Uterus (tissue), 4 donors: ENCODE results near the gene EDEM3. TPM values are rescaled to one million over a fixed set of nuclear protein-coding genes. Genes with fewer than 3 reads are reported as not detected.

ENCODE experiments used
- DNase-seq, 2 donors: peaks; one replicate each; pipeline ENCODE4 v3.0.0-alpha.2; 2019 to 2020
- H3K27ac ChIP-seq, 2 donors: fragments of 200-600 bp; sonication (generic); 1 replicate in 1 of 2; 2 replicates in 1 of 2; pipeline ENCODE4 v1.5.1; 2016 to 2018
- H3K27me3 ChIP-seq, 2 donors: fragments of 200-600 bp; sonication (generic); one replicate each; pipeline ENCODE4 v1.5.1; 2018 to 2019; ENCODE audit warnings: control low read depth in 1 of 2
- H3K36me3 ChIP-seq, 2 donors: fragments of 200-600 bp; sonication (generic); one replicate each; pipeline ENCODE4 v1.5.1; 2019; ENCODE audit warnings: control low read depth in 1 of 2
- H3K4me1 ChIP-seq, 2 donors: fragments of 200-600 bp; sonication (generic); one replicate each; pipeline ENCODE4 v1.5.1; 2018 to 2019; ENCODE audit warnings: control low read depth in 1 of 2
- H3K4me3 ChIP-seq, 2 donors: fragments of 200-600 bp; sonication (generic); 1 replicate in 1 of 2; 2 replicates in 1 of 2; pipeline ENCODE4 v1.5.1; 2018 to 2019; ENCODE audit warnings: mild to moderate bottlenecking in 1 of 2
- H3K9me3 ChIP-seq, 2 donors: fragments of 200-600 bp; sonication (generic); one replicate each; pipeline ENCODE4 v1.5.1; 2019; ENCODE audit warnings: control low read depth in 1 of 2
- CTCF ChIP-seq, 4 experiments: fragments of 200-600 bp in 2 of 4; fragments of 450-650 bp in 2 of 4; sonication (generic) in 2 of 4; IDR thresholded peaks; one replicate each; pipeline ENCODE4 v1.5.1; 2016 to 2019; ENCODE audit warnings: antibody characterized with exemption in 4 of 4, mild to moderate bottlenecking in 2 of 4, moderate library complexity in 1 of 4
- POLR2A ChIP-seq, 2 donors: fragments of 450-650 bp; IDR thresholded peaks; one replicate each; pipeline ENCODE4 v1.6.1; 2016; ENCODE audit warnings: antibody characterized with exemption in 2 of 2, mild to moderate bottlenecking in 1 of 2, moderate library complexity in 1 of 2
- intact Hi-C: fragments of 100-400 bp; cut with DNase I; formaldehyde crosslinking; loops from one replicate; pipeline ENCODE4 v1.15.1; 2023; ENCODE audit warnings: low total_unique reads
- total RNA-seq, 4 donors: library from RNA; depleted of rRNA in 3 of 4; stranded (reverse); fragments of >200 nt in 3 of 4; gene quantifications; one replicate each; pipeline versions ENCODE4 v1.1.0 to v1.2.4, GENCODE V29; 2014 to 2023
- donor health status: DM: yes; HTN: yes; CAD: no.

EDEM3 gene
- total RNA-seq, 4 donors from 2014 or later = 12.8 to 64.7 (median 35.6) TPM

- DNase-seq = no peak
- intact Hi-C loops = no loop called here
- TF ChIP-seq CTCF (IDR thresholded peaks at IDR 0.05) (no peak), POLR2A (IDR thresholded peaks at IDR 0.05) (no peak)
- Histone ChIP-seq H3K4me3 (no peak overlapping the region), H3K27me3 (no peaks in the 10 kb centered on the region), H3K4me1 (peaks cover 0 to 4% of the 10 kb centered on the region in 2 donors), H3K27ac (no peak overlapping the region), H3K9me3 (no peaks in the 10 kb centered on the region), H3K36me3 (no peaks in the 10 kb centered on the region)
Measured at GRCh38 chr1:184748740-184749139, 5.9 kb downstream of the EDEM3 start.

DNA sequence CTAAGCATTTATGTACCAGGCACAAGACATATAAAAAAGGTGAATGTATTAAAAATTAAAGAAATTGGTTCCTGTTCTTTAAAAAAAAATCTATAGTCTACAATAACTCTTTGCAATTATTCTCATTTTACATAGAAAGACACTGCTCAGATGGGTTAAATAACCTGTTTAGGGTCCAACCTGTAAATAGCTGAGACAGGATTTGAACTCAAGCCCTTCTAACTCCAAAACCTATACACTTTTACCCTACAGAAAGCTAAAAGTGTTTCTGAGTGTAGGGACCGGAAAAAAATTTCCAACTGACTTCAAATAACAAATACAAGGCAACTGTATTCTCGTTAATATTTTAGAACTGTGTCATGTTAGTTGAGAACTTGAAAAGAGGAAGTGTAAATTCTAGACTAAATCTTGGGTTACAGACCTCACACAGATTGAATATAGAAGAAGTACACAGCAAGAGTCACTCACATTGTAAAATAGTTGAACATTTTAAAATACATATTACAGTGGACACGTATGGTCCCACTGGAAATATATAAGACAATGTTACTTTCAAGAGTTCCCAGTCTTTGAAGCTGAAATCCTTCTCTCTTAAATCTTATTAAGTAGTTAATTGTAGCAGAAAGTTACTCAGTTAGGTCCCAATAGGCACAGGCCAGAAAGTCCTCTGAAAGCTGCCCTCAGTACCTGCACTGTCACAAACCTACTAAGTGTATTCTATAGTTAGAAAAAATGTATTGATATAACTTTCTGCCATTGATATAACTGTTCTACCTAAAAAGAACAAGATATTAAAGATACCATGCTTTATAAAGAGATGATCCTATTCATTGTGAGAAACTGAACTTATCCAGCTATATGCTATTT, 7.3 kb downstream of the EDEM3 start:
- Histone ChIP-seq H3K9me3 (no peaks in the 10 kb centered on the region), H3K36me3 (no peaks in the 10 kb centered on the region), H3K27ac (no peak overlapping the region), H3K27me3 (no peaks in the 10 kb centered on the region), H3K4me3 (no peak overlapping the region), H3K4me1 (peaks cover 0 to 4% of the 10 kb centered on the region in 2 donors)
- DNase-seq = no peak
- no peak for TF ChIP-seq CTCF (IDR thresholded peaks at IDR 0.05)
- no peak for TF ChIP-seq POLR2A (IDR thresholded peaks at IDR 0.05)
- intact Hi-C loops = no loop called here

DNA sequence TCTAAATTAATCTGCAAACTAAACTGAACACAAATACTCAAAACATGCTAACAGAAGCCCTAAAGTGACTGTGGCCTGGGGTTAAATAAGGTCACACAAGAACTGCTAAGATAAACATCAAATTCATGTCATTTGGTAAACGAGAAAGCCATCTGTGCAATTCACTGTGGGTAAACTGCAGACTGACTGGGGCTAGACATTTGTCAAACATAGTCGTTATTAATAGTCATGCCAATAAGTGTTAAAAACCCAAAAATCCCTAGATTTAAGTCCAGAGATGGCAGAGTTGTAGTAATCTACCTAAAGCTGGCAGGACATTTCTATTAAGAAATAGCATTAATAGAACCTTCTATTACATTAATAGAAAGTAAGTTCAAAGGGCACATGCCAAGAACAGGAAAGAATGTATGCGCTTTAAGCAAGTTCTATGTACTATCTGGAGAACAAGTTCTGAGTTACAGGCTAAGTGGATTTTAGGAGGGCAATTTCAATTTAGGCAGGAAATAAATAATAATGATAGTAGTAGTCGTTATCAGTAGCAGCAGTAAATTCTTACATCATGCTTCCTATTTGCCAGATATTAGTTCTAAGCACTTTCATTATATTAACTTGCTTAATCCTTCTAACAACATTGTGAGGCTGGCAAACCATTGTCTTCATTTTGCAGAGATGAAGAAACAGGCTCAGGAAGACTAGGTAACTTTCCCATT, 8.6 kb downstream of the EDEM3 start:
- peaks cover 0 to 4% of the 10 kb centered on the region in 2 donors for H3K4me1 ChIP-seq
- intact Hi-C loops = no loop called here
- TF ChIP-seq POLR2A (IDR thresholded peaks at IDR 0.05) (no peak), CTCF (IDR thresholded peaks at IDR 0.05) (no peak)
- no peak for DNase-seq
- H3K9me3 ChIP-seq = no peaks in the 10 kb centered on the region
- no peak overlapping the region for H3K4me3 ChIP-seq
- H3K27me3 ChIP-seq = no peaks in the 10 kb centered on the region
- no peak overlapping the region for H3K27ac ChIP-seq
- H3K36me3 ChIP-seq = no peaks in the 10 kb centered on the region

DNA sequence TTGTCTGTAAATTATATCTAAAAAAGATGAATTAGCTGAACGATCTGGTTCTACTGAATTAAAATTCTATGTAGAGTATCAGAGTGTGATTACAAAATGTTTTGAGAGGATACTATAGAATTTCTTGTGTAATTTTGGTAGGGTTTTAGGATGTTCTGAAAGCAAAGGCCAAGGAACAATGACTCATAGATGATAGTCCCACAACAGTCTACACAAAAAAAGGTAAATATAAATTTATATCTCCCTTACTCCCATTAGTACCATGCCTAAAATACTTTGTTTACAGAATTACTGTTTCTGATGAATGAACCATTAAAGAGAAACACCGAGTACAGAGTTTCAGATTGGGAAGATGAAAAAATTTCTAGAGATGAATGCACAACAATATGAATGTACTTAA, 9.5 kb downstream of the EDEM3 start:
- Histone ChIP-seq H3K9me3 (no peaks in the 10 kb centered on the region), H3K27me3 (no peaks in the 10 kb centered on the region), H3K36me3 (no peaks in the 10 kb centered on the region), H3K4me1 (peaks cover 0 to 4% of the 10 kb centered on the region in 2 donors), H3K4me3 (no peak overlapping the region), H3K27ac (no peak overlapping the region)
- TF ChIP-seq POLR2A (IDR thresholded peaks at IDR 0.05) (no peak), CTCF (IDR thresholded peaks at IDR 0.05) (no peak)
- no peak for DNase-seq
- intact Hi-C loops = no loop called here
